ENCODE measurements around the gene CORO2B. TPM values are rescaled to one million over a fixed set of nuclear protein-coding genes. Genes with fewer than 3 reads are reported as not detected.
"Not testable (repeated sequence)": the region's sequence is repeated elsewhere in the genome, so short reads cannot be mapped to it uniquely, and the experiment has no call there.

The CORO2B gene
- total and polyA plus RNA-seq, 2 experiments from 2014 or later: 1.6 to 4.6 TPM

- TF ChIP-seq ZNF331 (CRISPR knock-in tag; IDR thresholded peaks at IDR 0.05; ENCODE audit: low read depth): no peak
- no peak for TF ChIP-seq CREB1 (CRISPR knock-in tag; IDR thresholded peaks at IDR 0.05; ENCODE audit: low read depth)
- no peak for TF ChIP-seq EZH2 (IDR thresholded peaks at IDR 0.05; ENCODE audit: low read depth, unreplicated experiment)
Measured at GRCh38 chr15:68603951-68604350, 25.2 kb downstream of the CORO2B start (continued).

DNA sequence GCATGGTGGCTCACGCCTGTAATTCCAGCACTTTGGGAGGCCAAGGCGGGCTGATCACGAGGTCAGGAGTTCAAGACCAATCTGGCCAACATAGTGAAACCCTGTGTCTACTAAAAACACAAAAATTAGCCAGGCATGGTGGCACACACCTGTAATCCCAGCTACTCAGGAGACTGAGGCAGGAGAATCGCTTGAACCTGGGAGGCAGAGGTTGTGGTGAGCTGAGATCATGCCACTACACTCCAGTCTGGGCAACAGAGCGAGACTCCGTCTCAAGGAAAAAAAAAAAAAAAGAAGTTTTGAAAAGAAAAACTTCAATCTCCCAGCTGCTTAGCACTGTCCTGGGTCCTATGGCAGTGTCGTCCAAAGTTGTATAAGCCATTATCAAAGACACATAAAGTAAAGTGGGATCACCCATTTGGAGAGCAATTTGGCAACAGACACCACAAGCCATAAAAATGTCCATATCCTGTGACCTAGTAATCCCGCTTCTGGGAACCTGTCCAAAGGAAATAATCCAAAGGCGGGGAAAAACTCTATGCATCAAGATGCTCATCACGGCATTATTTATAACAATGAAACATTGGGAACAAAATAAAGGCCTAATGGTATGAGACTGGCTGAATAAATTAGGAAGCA lies 26.2 kb downstream of the CORO2B start:
- H3K27ac ChIP-seq (ENCODE audit: low read depth); H3K9me3 Mint-ChIP-seq; H3K36me3 ChIP-seq (ENCODE audit: insufficient read depth); H3K9me2 ChIP-seq (ENCODE audit: insufficient read depth); DNase-seq (ENCODE audit: low spot score); H3K4me3 Mint-ChIP-seq; H4K20me1 ChIP-seq (replicated peaks; ENCODE audit: insufficient read depth); H3K79me2 ChIP-seq (replicated peaks; ENCODE audit: insufficient read depth); ATAC-seq; H3K4me2 ChIP-seq; H3K4me3 ChIP-seq; H3K27me3 ChIP-seq (ENCODE audit: insufficient read depth); H3K36me3 Mint-ChIP-seq (ENCODE audit: low read depth); H2AFZ ChIP-seq; H3F3A ChIP-seq (replicated peaks; ENCODE audit: low read depth); H3K27ac Mint-ChIP-seq: not testable (repeated sequence)
- H3K4me1 ChIP-seq (ENCODE audit: insufficient read depth): peaks cover 26% of the 10 kb centered on the region
- H3K27me3 Mint-ChIP-seq (ENCODE audit: insufficient read depth, low read depth, poor library complexity): peaks cover 19% of the 10 kb centered on the region
- H3K4me1 Mint-ChIP-seq: peaks cover 40% of the 10 kb centered on the region

GRCh38 chr15:68606375-68606774 lies 27.6 kb downstream of the CORO2B start:
- no peaks in the 10 kb centered on the region for H3K79me2 ChIP-seq (replicated peaks; ENCODE audit: insufficient read depth)
- no peak overlapping the region for H2AFZ ChIP-seq
- H3K36me3 Mint-ChIP-seq (ENCODE audit: low read depth): no peaks in the 10 kb centered on the region
- peaks cover 17% of the 10 kb centered on the region for H3K27me3 Mint-ChIP-seq (ENCODE audit: insufficient read depth, low read depth, poor library complexity)
- DNase-seq (ENCODE audit: low spot score) (no peak), ATAC-seq (no peak)
- H3K4me3 ChIP-seq: no peak overlapping the region
- no peak overlapping the region for H3K4me2 ChIP-seq
- no peak overlapping the region for H3K27ac Mint-ChIP-seq
- no peak overlapping the region for H3K27ac ChIP-seq (ENCODE audit: low read depth)
- H3F3A ChIP-seq (replicated peaks; ENCODE audit: low read depth): no peaks in the 10 kb centered on the region
- H3K4me1 Mint-ChIP-seq: peaks cover 35% of the 10 kb centered on the region
- H3K4me3 Mint-ChIP-seq: no peak overlapping the region
- no peaks in the 10 kb centered on the region for H3K27me3 ChIP-seq (ENCODE audit: insufficient read depth)
- H3K4me1 ChIP-seq (ENCODE audit: insufficient read depth): peaks cover 21% of the 10 kb centered on the region
- H3K36me3 ChIP-seq (ENCODE audit: insufficient read depth): no peaks in the 10 kb centered on the region
- 0 out of 2 replicates have a peak, but pooled peaks cover 4% of the 10 kb centered on the region for H3K9me2 ChIP-seq (ENCODE audit: insufficient read depth)
- no peaks in the 10 kb centered on the region for H4K20me1 ChIP-seq (replicated peaks; ENCODE audit: insufficient read depth)
- H3K9me3 Mint-ChIP-seq: no peaks in the 10 kb centered on the region
- TF ChIP-seq POLR2AphosphoS5 (IDR thresholded peaks at IDR 0.05; ENCODE audit: low read depth): no peak
- TF ChIP-seq JUNB (IDR thresholded peaks at IDR 0.05; ENCODE audit: unreplicated experiment): no peak
- no peak for TF ChIP-seq EZH2phosphoT487 (IDR thresholded peaks at IDR 0.05; ENCODE audit: unreplicated experiment)
- no peak for TF ChIP-seq ZNF462 (CRISPR knock-in tag; IDR thresholded peaks at IDR 0.05)
- no peak for TF ChIP-seq REST (IDR thresholded peaks at IDR 0.05; ENCODE audit: unreplicated experiment)
- TF ChIP-seq CTCF (conservative IDR thresholded peaks at IDR 0.05; ENCODE audit: low read depth in 2 of 2): no peak

All from GM23338 (cell line).